ENCODE data around the gene PACRG. TPM values are rescaled to one million over a fixed set of nuclear protein-coding genes. Genes with fewer than 3 reads are reported as not detected.

PACRG gene
- total RNA-seq, 1 donor from 2014 or later, result 11.5 TPM

GRCh38 chr6:163356324-163356723 is 628.5 kb downstream of the PACRG start:
- no peak for DNase-seq

- no peak for DNase-seq
Measured at GRCh38 chr6:163356743-163357142, 629.0 kb downstream of the PACRG start.

GRCh38 chr6:163364641-163365040 is 636.9 kb downstream of the PACRG start:
- DNase-seq, result no peak

Small RNA genes lying within 50 kb of the gene (small RNA-seq; reads per million reads assigned to genes)
- not detected for gene AL031121.1 (ENCODE audit: low replicate concordance)
- not detected for gene AL590286.1 (ENCODE audit: low replicate concordance)

Other genes with a start within 250 kb of the PACRG start
- 7.0 TPM for gene PRKN, start 208 bp upstream of the PACRG start, total RNA-seq

Data from tongue (tissue), 3 donors.